Activated CD8-positive, alpha-beta T cell treated with anti-CD3 and anti-CD28 coated beads, Interleukin-2, amount 10 ng/mL, durations not matched to agents 7 days and 5 days (primary cell): ENCODE data around the gene SLC7A8. TPM values are rescaled to one million over a fixed set of nuclear protein-coding genes. Genes with fewer than 3 reads are reported as not detected.
"Not testable (repeated sequence)": the region's sequence is repeated elsewhere in the genome, so short reads cannot be mapped to it uniquely, and the experiment has no call there.

ENCODE experiments used
- ATAC-seq: fragments of 150-1000 bp; cut with Tn5 transposase; one replicate; pipeline ENCODE4 v1.10.0; 2021; ENCODE audit warnings: moderate library complexity
- CTCF ChIA-PET: fragments of 350-600 bp; sonication (Branson Sonifier 250); formaldehyde crosslinking; loops from one replicate; lab custom pipeline; 2021; ENCODE audit warnings: antibody characterized with exemption; lab: Charles Lee
- POLR2A ChIA-PET: fragments of 350-600 bp; sonication (Branson Sonifier 250); formaldehyde crosslinking; loops from one replicate; lab custom pipeline; 2021; ENCODE audit warnings: antibody characterized with exemption; lab: Charles Lee
- DNase-seq: peaks from one replicate; pipeline ENCODE4 v3.0.0-alpha.2; 2020
- H3K27ac Mint-ChIP-seq: one replicate; pipeline ENCODE4 v1.8.0; 2021; ENCODE audit warnings: mild to moderate bottlenecking, mixed read lengths
- H3K27me3 Mint-ChIP-seq: one replicate; pipeline ENCODE4 v1.8.0; 2021; ENCODE audit warnings: low read depth, mixed read lengths
- H3K36me3 Mint-ChIP-seq: one replicate; pipeline ENCODE4 v1.8.0; 2021; ENCODE audit warnings: low read depth, mixed read lengths
- H3K4me1 Mint-ChIP-seq: one replicate; pipeline ENCODE4 v1.8.0; 2021; ENCODE audit warnings: low read depth, mixed read lengths
- H3K4me3 Mint-ChIP-seq: one replicate; pipeline ENCODE4 v1.8.0; 2021; ENCODE audit warnings: mild to moderate bottlenecking, mixed read lengths
- H3K9me3 Mint-ChIP-seq: one replicate; pipeline ENCODE4 v1.8.0; 2022; ENCODE audit warnings: mixed read lengths; ENCODE audit not compliant: insufficient read depth
- total RNA-seq, 2 experiments: library from RNA; stranded (reverse); gene quantifications; one replicate each; pipeline ENCODE4 v1.2.3, GENCODE V29; 2021

The SLC7A8 gene
- total RNA-seq, 2 experiments from 2014 or later, result 0.24 to 0.57 TPM

DNA sequence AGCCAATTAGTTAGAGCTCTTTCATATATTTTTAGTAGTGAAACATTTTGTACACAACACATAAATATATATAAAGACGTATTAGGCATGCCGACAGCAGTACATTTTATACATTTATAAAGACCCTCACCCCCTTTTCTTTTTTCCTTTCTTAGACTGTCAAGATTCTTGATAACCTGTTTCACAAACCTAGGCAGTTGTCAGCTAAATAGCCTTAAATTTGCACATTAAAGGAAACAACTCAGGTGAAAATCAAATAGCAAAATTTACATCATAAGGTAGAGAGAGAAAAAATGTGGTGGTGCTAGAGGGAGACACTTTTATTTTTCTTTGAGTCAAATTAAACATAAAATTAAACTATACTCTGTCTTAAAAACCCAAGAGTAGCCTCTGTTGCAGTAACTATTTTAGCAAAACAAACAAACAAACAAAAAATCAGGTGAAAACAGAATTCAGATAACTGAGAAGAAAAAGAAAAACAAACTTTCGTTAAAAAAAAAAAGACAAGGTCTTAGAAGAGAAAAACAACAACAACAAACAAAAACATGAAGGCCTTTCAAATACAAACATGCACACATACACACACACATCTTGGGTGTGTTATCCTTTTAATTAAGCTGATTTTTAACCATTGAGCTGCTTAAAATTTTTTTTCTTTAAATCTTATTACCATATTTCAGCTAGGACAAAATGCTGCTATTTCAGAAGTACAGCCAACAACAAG lies 23.1 kb upstream of the SLC7A8 start:
- Mint-ChIP-seq H3K27ac (no peak overlapping the region), H3K9me3 (no peaks in the 10 kb centered on the region), H3K27me3 (peaks cover 17% of the 10 kb centered on the region), H3K4me1 (no peaks in the 10 kb centered on the region), H3K36me3 (no peaks in the 10 kb centered on the region), H3K4me3 (no peak overlapping the region)
- ChIA-PET CTCF (interaction anchor here (1.1 to 1.7 kb wide), 4 partner anchors 19 to 173 kb away, joined by 4 to 8 read pairs (median 5); no protein-coding TSS in a partner anchor), POLR2A (no interaction called here)
- ATAC-seq (no peak), DNase-seq (no peak)

DNA sequence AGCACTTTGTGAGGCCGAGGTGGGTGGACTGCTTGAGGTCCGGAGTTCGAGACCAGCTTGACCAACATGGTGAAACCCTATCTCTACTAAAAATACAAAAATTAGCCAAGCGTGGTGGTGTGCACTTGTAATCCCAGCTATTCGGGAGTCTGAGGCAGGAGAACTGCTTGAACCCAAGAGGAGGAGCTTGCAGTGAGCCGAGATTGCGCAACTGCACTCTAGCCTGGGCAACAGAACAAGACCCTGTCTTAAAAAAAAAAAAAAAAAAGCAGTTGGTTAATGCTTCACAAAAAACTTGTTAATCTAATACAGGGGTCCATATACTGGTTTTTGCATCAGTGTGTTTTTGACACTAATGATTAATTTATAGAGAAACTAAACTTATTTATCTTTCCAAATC lies 18.5 kb upstream of the SLC7A8 start:
- CTCF ChIA-PET, result no interaction called here
- no peaks in the 10 kb centered on the region for H3K9me3 Mint-ChIP-seq
- DNase-seq, result no peak
- no peaks in the 10 kb centered on the region for H3K36me3 Mint-ChIP-seq
- H3K4me3 Mint-ChIP-seq, result no peak overlapping the region
- peaks cover 14% of the 10 kb centered on the region for H3K27me3 Mint-ChIP-seq
- ATAC-seq, result no peak
- H3K27ac Mint-ChIP-seq, result no peak overlapping the region
- POLR2A ChIA-PET, result no interaction called here
- no peaks in the 10 kb centered on the region for H3K4me1 Mint-ChIP-seq

DNA sequence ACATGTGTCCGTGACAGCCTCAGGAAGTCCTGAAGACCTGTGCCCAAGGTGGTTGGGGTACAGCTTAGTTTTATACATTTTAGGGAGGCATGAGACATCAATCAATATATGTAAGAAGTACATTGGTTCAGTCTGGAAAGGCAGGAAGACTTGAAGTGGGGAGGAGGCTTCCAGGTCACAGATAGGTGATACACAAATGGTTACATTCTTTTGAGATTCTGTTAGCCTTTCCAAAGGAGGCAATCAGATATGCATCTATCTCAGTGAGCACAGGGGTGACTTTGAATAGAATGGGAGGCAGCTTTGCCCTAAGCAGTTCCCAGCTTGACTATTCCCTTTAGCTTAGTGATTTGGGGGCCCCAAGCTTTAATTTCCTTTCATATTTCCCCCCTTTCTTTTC lies 15.7 kb upstream of the SLC7A8 start:
- H3K36me3 Mint-ChIP-seq, H3K27ac Mint-ChIP-seq, H3K9me3 Mint-ChIP-seq, H3K27me3 Mint-ChIP-seq, ATAC-seq, DNase-seq, H3K4me3 Mint-ChIP-seq, H3K4me1 Mint-ChIP-seq, POLR2A ChIA-PET: not testable (repeated sequence)
- CTCF ChIA-PET, result interaction anchor here (1.0 to 2.4 kb wide), 2 partner anchors 20 to 78 kb away, joined by 3 to 10 read pairs; no protein-coding TSS in a partner anchor

DNA sequence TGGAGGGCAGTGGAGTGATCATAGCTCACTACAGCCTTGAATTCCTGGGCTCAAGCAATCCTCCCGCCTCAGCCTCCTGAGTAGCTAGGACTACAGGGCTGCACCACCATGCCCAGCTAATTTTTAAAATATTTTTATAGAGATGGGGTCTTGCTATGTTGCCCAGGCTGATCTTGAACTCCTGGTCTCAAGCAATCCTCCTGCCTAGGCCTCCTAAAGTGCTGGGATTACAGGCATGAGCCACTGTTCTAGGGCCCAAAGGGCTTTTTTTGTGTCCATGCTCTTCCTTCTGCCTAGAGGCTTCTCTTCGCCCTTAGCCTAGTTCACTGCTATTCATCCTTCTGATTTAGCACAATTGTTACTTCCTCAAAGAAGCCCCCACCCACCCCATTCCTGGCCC lies 13.0 kb upstream of the SLC7A8 start:
- DNase-seq, H3K27ac Mint-ChIP-seq, H3K27me3 Mint-ChIP-seq, H3K4me1 Mint-ChIP-seq, CTCF ChIA-PET, ATAC-seq, POLR2A ChIA-PET, H3K36me3 Mint-ChIP-seq, H3K4me3 Mint-ChIP-seq, H3K9me3 Mint-ChIP-seq: not testable (repeated sequence)

- no peak for ATAC-seq
Measured at GRCh38 chr14:23195552-23196101, 12.2 kb upstream of the SLC7A8 start.

GRCh38 chr14:23193432-23193831 lies 10.0 kb upstream of the SLC7A8 start:
- Mint-ChIP-seq H3K9me3 (no peaks in the 10 kb centered on the region), H3K4me3 (no peak overlapping the region), H3K27ac (no peak overlapping the region), H3K36me3 (no peaks in the 10 kb centered on the region), H3K4me1 (no peaks in the 10 kb centered on the region), H3K27me3 (peaks cover 4% of the 10 kb centered on the region)
- CTCF ChIA-PET, result interaction anchor here (2.1 kb wide), 1 partner anchor 72 kb away, joined by 13 read pairs; no protein-coding TSS in a partner anchor
- ATAC-seq (no peak), DNase-seq (no peak)
- POLR2A ChIA-PET, result no interaction called here

More at GRCh38 chr14:23195552-23196101, 12.2 kb upstream of the SLC7A8 start:
- no peak overlapping the region for H3K4me3 Mint-ChIP-seq
- ChIA-PET POLR2A (interaction anchor here (0.5 kb wide), 1 partner anchor 506 kb away, joined by 3 read pairs; no protein-coding TSS in a partner anchor), CTCF (interaction anchor here (2.1 kb wide), 1 partner anchor 75 kb away, joined by 13 read pairs; no protein-coding TSS in a partner anchor)
- H3K27me3 Mint-ChIP-seq, result peaks cover 7% of the 10 kb centered on the region
- no peaks in the 10 kb centered on the region for H3K4me1 Mint-ChIP-seq
- DNase-seq, result no peak
- no peak overlapping the region for H3K27ac Mint-ChIP-seq
- H3K9me3 Mint-ChIP-seq, result no peaks in the 10 kb centered on the region
- H3K36me3 Mint-ChIP-seq, result no peaks in the 10 kb centered on the region

DNA sequence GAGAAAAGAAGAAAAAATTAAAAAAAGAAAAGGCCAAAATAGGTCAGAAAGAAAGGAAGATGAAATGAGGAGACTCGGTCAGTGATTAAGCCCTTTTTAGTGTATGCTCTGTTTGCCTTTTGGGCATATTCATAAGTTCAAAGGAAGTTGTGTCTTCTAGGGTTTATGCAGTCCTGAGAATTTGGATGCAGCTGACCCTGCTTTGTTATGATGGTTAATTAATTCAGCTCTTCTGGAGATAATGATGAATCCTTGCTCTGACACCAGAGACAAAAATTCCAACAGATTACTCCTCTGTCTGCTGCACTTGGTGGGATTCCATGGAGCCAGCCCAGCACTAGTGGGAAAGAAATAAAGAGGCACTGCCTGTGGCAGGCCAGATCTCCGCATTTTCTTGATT lies 4.5 kb upstream of the SLC7A8 start:
- no peaks in the 10 kb centered on the region for H3K9me3 Mint-ChIP-seq

DNA sequence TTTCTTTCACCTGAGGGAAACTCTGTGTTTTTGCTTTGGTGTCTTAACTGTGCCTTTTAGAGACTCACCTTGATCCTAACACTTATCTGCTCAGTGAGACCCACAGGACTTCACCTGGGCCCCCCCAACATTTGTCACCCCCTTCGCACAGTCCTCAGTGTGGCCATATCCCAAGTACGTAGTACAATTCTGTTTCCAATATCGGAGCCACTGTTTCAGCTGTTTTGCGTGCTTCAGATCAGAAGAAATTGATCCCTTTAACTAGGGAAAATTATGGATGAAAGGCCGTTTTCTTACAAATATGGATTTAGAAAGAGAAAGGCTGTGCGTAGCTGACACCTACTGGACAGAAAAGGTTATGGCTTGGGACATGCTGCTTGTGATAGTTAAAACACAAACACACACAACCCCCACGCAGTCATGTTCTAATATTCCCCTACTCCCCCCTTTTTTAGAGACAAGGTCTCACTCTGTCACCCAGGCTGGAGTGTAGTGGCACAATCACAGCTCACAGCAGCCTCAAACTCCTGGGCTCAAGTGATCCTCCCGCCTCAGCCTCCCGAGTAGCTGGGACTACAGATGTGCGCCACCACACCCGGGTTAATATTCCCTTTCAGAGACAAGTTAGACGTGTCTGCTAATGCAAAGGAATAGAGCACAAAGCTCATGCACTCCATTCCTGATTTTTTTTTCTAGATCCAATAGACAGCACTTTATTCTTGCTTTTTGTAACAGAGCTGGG lies 3.6 kb upstream of the SLC7A8 start:
- CTCF ChIA-PET, result interaction anchor here (0.7 to 21.0 kb wide), 25 partner anchors 10 to 140 kb away, joined by 3 to 378 read pairs (median 5); partner anchors contain the start of genes ACIN1, C14orf119, CDH24 and CEBPE
- no peak for ATAC-seq
- Mint-ChIP-seq H3K4me3 (no peak overlapping the region), H3K27ac (no peak overlapping the region), H3K27me3 (peaks cover 12% of the 10 kb centered on the region), H3K4me1 (no peaks in the 10 kb centered on the region), H3K36me3 (no peaks in the 10 kb centered on the region), H3K9me3 (no peaks in the 10 kb centered on the region)
- POLR2A ChIA-PET, result interaction anchor here (1.6 to 1.7 kb wide), 2 partner anchors 9 to 67 kb away, joined by 3 to 6 read pairs; no protein-coding TSS in a partner anchor
- peak; percentile 47 for DNase-seq

More for the DNA sequence above, 4.5 kb upstream of the SLC7A8 start:
- Mint-ChIP-seq H3K4me3 (no peak overlapping the region), H3K36me3 (no peaks in the 10 kb centered on the region), H3K4me1 (no peaks in the 10 kb centered on the region), H3K27me3 (peaks cover 12% of the 10 kb centered on the region), H3K27ac (no peak overlapping the region)
- CTCF ChIA-PET, result interaction anchor here (0.7 to 21.0 kb wide), 14 partner anchors 11 to 201 kb away, joined by 3 to 378 read pairs (median 6); partner anchors contain the start of genes ACIN1, C14orf119, CDH24 and CEBPE
- POLR2A ChIA-PET, result interaction anchor here (1.6 kb wide), 1 partner anchor 10 kb away, joined by 3 read pairs; no protein-coding TSS in a partner anchor
- DNase-seq, result no peak
- ATAC-seq, result no peak

GRCh38 chr14:23185063-23185462 lies 1.6 kb upstream of the SLC7A8 start:
- no peak for ATAC-seq
- H3K27ac Mint-ChIP-seq, result no peak overlapping the region
- no peaks in the 10 kb centered on the region for H3K36me3 Mint-ChIP-seq
- H3K27me3 Mint-ChIP-seq, result peaks cover 24% of the 10 kb centered on the region
- no peaks in the 10 kb centered on the region for H3K9me3 Mint-ChIP-seq
- no peak overlapping the region for H3K4me3 Mint-ChIP-seq
- DNase-seq, result no peak
- no peaks in the 10 kb centered on the region for H3K4me1 Mint-ChIP-seq
- CTCF ChIA-PET, result interaction anchor here (1.5 to 21.0 kb wide), 6 partner anchors 8 to 199 kb away, joined by 4 to 378 read pairs (median 28); partner anchors contain the start of gene CEBPE
- POLR2A ChIA-PET, result no interaction called here

DNA sequence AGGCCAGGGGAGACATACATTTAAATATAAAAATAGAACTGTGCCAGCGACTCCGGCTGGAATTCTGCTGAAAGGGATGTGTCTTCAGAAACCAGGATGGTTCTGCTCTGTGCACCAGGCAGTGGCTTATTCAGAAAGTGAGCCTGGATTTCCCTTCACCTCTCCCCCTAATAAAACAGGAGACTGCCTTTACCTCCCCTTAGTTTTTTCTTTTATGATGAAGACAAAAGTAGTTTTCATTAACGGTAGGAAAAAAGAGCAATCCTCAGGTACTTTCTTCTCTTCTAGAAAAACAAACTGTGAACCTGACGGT lies 346 bp downstream of the SLC7A8 start:
- POLR2A ChIA-PET, result interaction anchor here (1.9 kb wide), 1 partner anchor 88 kb away, joined by 4 read pairs; the partner anchor contains the start of genes ACIN1 and C14orf119
- CTCF ChIA-PET, result interaction anchor here (6.0 to 21.0 kb wide), 2 partner anchors 63 to 114 kb away, joined by 33 to 378 read pairs; partner anchors contain the start of gene CEBPE
- no peak for DNase-seq
- Mint-ChIP-seq H3K27me3 (peaks cover 30% of the 10 kb centered on the region), H3K9me3 (no peaks in the 10 kb centered on the region), H3K27ac (no peak overlapping the region), H3K36me3 (no peaks in the 10 kb centered on the region), H3K4me1 (no peaks in the 10 kb centered on the region), H3K4me3 (no peak overlapping the region)
- peak; percentile 18 for ATAC-seq
